CD4-positive, alpha-beta T cell treated with Interleukin-4 for 4 hours (primary cell): Measurements from ENCODE around the gene PLOD1.

Experiments used
- DNase-seq: peaks from one replicate; pipeline ENCODE4 v3.0.0-alpha.2; 2020

PLOD1 gene

DNA sequence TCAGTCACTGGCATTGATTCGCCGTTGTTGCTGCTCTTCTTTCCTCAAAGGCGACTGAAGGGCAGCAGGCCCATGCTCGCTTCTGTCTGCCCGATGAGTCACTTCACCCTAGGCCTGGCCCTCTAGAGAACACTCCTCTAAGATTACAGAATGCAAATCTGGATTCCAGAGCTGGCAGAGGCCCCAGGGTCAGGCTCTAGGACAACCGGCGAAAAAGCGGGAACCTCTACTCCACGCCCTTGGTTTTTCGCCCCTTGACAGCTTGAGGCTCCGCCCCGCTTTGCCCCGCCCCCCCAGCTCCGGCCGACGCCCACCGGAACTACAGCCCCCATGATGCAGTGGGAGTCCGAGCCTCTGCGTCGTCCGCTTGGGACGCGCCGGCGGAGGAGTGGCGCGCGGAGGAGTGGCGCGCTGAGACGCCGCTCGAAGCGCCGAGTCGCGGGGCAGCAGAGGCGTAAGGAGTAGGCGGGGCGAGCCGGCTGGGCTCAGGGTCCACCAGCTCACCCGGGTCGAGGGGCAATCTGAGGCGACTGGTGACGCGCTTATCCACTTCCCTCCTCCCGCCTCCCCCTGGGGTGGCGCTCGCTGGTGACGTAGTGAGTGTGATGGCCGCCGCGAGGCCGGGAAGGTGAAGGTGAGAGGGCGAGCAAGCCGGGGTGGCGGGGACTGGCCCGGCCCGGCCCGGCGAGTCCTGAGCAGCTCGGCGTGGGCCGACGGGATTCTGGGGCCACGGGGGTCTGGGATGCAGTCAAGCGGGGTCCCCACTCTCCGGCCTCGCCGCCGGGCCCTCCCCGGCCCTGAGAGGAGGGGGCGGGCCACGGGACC lies 45.5 kb downstream of the PLOD1 start, which contains the start of gene MFN2:
Gene MFN2 (plus strand): TSS at position 594 of the 825 bp plus-strand sequence. CDS start 8,725 bp downstream, outside the sequence.
- DNase-seq: peak; percentile 93

GRCh38 chr1:11980676-11980972 lies 46.1 kb downstream of the PLOD1 start:
- no peak for DNase-seq

DNA sequence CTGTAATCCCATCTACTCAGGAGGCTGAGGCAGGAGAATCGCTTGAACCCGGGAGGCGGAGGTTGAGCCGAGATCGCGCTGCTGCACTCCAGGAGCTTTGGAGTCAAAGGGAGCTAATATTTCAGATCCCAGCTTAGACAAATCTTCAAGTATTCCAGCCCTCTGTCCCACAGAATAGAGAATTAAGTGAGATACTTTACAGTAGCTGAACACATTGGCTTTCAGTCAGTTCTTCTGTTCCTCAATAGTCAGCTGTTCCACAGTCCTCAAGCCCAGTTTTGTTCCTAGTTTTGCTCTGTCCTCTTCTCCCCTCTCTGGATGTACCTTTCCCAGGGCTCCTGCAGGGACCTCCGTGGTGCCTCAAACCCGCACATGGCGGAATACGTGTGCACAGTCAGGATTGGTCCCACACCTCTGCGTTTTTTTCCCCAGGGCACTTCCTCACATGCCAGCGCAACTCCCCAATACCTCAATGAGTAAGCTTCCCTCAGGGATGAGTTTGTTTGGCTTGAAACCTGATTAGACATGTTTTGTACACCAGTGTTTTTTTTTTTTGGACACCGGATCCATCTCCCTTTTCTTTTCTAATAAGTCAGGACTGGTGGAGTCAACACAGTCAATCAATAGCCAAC lies 47.0 kb downstream of the PLOD1 start:
- DNase-seq: no peak

- DNase-seq: no peak
These were observed 47.5 kb downstream of the PLOD1 start for GRCh38 chr1:11982010-11982392.

DNA sequence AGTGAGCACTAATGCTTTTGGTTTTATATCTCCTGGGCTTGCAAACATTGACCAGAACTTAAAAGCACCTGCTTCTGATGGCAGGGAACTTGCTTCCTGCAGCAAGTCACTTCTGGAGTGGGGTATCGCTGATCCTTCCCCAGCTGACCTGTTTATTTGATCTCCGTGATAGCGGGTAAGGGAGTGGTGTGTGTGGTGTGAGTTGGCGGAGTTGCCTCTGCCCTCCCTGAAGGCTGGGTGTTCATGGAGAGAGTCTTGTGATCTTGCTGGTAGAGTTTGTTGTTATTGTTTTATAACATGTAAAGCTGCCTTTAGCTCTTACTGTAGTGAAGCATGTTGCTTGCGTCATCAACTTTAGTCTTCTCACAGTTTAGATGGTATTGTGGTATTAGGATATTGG lies 49.6 kb downstream of the PLOD1 start:
- DNase-seq: no peak

- DNase-seq: no peak
These were observed 50.1 kb downstream of the PLOD1 start for GRCh38 chr1:11984576-11984975.

DNA sequence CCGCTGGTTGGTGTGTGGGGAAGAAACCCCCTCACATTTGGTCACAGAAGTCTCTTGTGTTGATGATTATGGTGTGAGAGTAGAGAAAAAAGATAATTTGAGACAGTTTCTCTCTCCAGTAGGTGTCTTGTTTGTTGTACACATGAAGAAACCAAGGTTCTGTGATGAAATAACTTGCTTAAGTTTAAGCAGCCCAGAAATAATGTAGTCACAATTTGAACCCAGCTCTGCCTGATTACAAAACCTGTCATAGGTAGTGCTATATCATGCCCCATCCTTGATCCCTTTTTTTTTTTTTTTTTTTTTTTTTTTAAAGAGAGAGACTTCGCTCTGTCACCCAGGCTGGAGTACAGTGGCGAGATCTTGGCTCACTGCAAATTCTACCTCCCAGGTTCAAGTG lies 50.7 kb downstream of the PLOD1 start:
- DNase-seq: no peak

DNA sequence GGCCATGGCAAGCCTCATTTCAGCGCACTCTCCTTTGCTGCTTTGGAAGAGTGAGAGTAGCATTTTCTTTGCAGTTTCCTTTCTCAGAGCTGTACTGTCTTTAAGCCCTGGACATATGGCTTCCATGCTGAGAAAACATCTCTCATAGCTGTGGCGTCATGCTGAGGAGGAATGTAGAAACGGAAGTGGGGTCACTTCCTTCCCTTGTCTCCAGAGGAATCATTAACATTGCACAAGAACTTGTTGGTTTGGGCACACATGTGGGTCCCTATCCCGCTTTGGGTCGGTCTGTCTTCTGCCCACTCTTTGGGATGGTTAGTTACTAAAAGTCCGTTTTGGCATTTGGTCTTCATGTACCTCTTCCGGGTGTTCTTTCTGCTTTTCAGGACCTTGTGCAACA lies 51.3 kb downstream of the PLOD1 start:
- no peak for DNase-seq

GRCh38 chr1:11989669-11990068 lies 55.2 kb downstream of the PLOD1 start:
- no peak for DNase-seq

- DNase-seq: no peak
These were observed 56.0 kb downstream of the PLOD1 start for GRCh38 chr1:11990303-11991032.

DNA sequence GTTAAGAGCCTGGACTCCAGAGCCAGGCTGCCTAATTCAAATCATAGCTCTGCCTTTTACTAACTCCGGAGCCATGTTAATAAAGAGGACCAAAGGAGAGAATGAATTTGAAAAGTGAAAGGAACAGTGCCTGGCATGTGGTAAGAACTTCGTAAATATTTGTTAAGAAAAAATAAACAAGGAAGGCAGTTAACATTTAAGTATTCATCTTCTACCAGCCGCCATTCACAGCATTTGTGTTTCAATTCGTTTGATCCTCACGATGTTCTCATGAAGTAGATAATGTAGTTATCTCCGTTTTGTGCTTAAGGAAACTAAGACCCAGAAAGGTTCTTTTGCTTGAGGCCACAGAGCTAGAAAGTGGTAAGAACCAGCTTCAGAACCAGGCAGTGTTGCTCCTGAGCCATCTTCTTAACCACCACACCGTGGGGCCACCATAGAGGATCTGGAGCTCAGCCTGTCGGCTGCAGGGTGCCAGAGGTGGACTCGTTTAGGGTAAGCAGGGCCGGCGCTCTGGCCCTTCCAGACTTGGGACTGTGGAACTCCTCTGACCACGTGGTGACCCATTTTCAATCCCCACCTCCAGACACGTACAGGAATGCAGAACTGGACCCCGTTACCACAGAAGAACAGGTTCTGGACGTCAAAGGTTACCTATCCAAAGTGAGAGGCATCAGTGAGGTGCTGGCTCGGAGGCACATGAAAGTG lies 57.6 kb downstream of the PLOD1 start:
- no peak for DNase-seq

- no peak for DNase-seq
These were observed 62.7 kb downstream of the PLOD1 start for GRCh38 chr1:11997081-11997850.

DNA sequence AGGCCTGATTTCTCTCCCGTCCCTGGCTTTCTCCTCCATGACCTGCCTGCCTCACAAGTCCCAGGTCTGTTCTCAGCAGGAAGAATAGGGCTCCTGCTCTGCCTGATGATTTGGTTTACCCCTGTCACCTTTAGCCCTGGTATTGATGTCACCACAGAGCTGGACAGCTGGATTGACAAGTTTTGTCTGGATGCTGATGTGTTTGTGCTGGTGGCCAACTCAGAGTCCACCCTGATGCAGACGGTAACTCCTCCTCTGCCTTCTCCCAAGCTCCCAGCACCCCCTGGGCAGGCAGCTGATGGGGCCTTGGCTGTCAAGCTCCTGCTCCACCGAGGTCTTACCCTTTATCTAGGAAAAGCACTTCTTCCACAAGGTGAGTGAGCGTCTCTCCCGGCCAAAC lies 64.1 kb downstream of the PLOD1 start:
- DNase-seq: no peak

GRCh38 chr1:11999236-11999635 lies 64.7 kb downstream of the PLOD1 start:
- no peak for DNase-seq

DNA sequence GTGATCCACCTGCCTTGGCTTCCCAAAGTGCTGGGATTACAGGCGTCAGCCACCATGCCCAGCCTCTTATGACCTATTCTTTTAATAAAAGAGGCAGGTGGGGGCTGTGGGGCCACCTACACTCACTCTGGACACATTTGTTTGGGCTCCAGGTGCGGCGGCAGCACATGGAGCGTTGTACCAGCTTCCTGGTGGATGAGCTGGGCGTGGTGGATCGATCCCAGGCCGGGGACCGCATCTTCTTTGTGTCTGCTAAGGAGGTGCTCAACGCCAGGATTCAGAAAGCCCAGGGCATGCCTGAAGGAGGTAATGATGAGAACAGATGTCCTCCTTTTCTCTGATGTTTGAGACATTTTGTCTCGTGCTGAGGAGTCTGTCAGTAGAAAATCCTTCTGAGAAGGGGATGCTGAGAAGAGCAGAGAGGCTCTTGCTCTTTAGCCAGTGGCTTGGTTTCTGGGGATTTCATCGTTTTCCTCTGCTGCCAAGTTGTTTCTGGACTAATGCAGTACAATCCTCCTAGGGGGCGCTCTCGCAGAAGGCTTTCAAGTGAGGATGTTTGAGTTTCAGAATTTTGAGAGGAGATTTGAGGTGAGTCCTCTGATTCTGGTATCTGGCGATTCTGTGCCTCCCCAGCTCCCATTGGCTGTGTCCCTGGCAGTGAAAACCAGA lies 66.9 kb downstream of the PLOD1 start:
- DNase-seq: peak; percentile 25

DNA sequence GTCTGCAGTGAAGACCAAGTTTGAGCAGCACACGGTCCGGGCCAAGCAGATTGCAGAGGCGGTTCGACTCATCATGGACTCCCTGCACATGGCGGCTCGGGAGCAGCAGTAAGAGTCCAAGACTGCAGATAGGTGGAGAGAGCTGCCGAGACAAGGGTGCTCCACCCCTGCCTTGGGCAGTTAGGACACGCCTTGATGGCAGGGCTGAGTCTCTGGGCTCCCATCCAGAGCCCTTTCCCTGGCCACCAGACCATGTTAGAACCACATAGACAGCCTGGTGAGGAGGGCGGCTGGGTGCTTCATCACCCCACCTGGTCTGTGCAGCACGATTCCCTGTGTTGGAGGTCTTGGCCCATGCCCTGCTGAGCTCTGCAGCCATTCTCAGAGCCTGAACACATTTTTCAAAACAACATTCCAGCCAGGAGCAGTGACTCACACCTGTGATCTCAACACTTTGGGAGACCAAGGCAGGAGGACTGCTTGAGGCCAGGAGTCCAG lies 67.5 kb downstream of the PLOD1 start:
- DNase-seq: no peak

GRCh38 chr1:12003762-12004161 lies 69.2 kb downstream of the PLOD1 start:
- DNase-seq: no peak

DNA sequence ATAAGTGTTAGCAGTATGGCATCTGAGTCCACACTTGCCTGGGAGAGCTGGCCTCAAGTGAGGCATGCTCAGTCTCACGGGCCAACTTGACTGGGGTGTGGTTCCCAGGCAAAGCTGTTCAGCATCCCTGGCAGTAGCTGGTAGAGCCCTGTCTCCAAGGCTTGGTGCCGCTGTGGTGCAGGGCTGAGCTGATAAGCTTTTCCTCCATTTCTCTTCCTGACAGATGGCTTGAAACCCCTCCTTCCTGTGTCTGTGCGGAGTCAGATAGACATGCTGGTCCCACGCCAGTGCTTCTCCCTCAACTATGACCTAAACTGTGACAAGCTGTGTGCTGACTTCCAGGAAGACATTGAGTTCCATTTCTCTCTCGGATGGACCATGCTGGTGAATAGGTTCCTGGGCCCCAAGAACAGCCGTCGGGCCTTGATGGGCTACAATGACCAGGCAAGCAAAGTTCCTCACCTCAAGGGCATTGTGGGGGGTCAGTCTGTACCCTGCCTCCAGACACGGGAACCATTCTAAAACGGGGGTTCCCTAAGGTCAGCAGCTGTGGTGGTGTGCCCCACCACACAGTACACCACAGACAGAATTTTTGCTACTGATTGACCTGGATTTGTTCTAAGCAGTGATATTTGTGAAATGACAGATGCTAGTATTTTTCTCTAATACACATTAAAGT lies 71.1 kb downstream of the PLOD1 start:
- no peak for DNase-seq

GRCh38 chr1:12006167-12006921 lies 71.8 kb downstream of the PLOD1 start:
- DNase-seq: no peak

DNA sequence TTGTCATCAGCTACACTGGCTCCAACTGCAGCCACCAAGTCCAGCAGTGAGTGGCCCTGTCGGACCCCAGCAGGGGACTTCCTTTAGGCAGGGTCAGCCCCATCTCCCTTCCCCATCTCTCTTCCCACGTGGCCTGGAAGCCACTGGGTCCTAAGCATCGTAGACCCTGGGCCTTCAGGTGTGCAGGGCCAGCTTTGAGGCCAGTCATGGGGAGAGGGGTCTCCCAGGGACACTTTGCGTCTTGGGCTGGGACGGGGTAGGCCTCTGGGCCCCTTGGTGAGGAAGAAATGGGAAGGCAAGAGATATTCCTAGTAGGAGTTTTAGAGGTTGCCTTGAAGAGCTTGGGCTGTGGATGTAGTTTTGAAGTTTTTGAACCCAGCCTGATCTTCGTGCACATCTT lies 72.7 kb downstream of the PLOD1 start:
- no peak for DNase-seq
